PC-3 (cell line): ENCODE results near the gene HECTD2. TPM values are rescaled to one million over a fixed set of nuclear protein-coding genes. Genes with fewer than 3 reads are reported as not detected.

Experiments used
- ATAC-seq: fragments of 200-7000 bp; cut with Tn5 transposase; 2 replicates; pipeline ENCODE4 v1.9.1; 2020; ENCODE audit warnings: mild to moderate bottlenecking, moderate library complexity
- BruUV-seq: library from RNA; stranded (reverse); fragments of 400-500 nt; replicated peaks from 2 replicates; lab custom pipeline; 2021; lab: Mats Ljungman, UMichigan
- CTCF ChIA-PET: fragments of 300-600 bp; sonication (Branson Sonifier 250); formaldehyde crosslinking; loops from one replicate; lab custom pipeline; 2022; ENCODE audit warnings: antibody characterized with exemption; lab: Charles Lee
- POLR2A ChIA-PET: fragments of 300-600 bp; sonication (Branson Sonifier 250); formaldehyde crosslinking; loops from one replicate; lab custom pipeline; 2022; ENCODE audit warnings: antibody characterized with exemption; ENCODE audit not compliant: unreplicated experiment; lab: Charles Lee
- DNase-seq: peaks from one replicate; pipeline ENCODE4 v3.0.0-alpha.2; 2015
- H2AFZ ChIP-seq: fragments of 300-600 bp; sonication (generic); 2 replicates; pipeline ENCODE4 v1.6.0; 2016; ENCODE audit warnings: antibody characterized with exemption, low read length
- H3F3A ChIP-seq: fragments of 300-600 bp; sonication (generic); one replicate; pipeline ENCODE4 v1.6.0; 2017; ENCODE audit warnings: antibody characterized with exemption, low read length, control low read depth, mild to moderate bottlenecking; ENCODE audit not compliant: unreplicated experiment
- H3K27ac ChIP-seq: fragments of 300-600 bp; sonication (generic); 2 replicates; pipeline ENCODE4 v1.5.1; 2016; ENCODE audit warnings: mild to moderate bottlenecking, low read length
- H3K27me3 ChIP-seq: fragments of 300-600 bp; sonication (generic); 2 replicates; pipeline ENCODE4 v1.6.1; 2016; ENCODE audit warnings: low read length, mixed read lengths
- H3K36me3 ChIP-seq: fragments of 300-600 bp; sonication (generic); 2 replicates; pipeline ENCODE4 v1.6.1; 2016; ENCODE audit warnings: low read depth, mixed run types, low read length, mixed read lengths
- H3K4me1 ChIP-seq: fragments of 300-600 bp; sonication (generic); 2 replicates; pipeline ENCODE4 v1.5.1; 2016; ENCODE audit warnings: low read length; ENCODE audit not compliant: insufficient read depth
- H3K4me2 ChIP-seq: fragments of 300-600 bp; sonication (generic); 2 replicates; pipeline ENCODE4 v1.6.0; 2016; ENCODE audit warnings: low read length
- H3K4me3 ChIP-seq: fragments of 300-600 bp; sonication (generic); 2 replicates; pipeline ENCODE4 v1.5.1; 2016; ENCODE audit warnings: mild to moderate bottlenecking, low read length, mixed read lengths
- H3K79me2 ChIP-seq: fragments of 300-600 bp; sonication (generic); 2 replicates; pipeline ENCODE4 v1.6.1; 2017; ENCODE audit warnings: low read length, mixed read lengths
- H3K9ac ChIP-seq: fragments of 300-600 bp; sonication (generic); 2 replicates; pipeline ENCODE4 v1.6.0; 2016; ENCODE audit warnings: mild to moderate bottlenecking, low read length
- H3K9me2 ChIP-seq: fragments of 300-600 bp; sonication (generic); replicated peaks from 2 replicates; pipeline ENCODE4 v1.6.1; 2016; ENCODE audit warnings: mixed run types, low read length, mixed read lengths
- H3K9me3 ChIP-seq: fragments of 300-600 bp; sonication (generic); 2 replicates; pipeline ENCODE4 v1.6.1; 2016; ENCODE audit warnings: low read length, mixed read lengths
- H4K20me1 ChIP-seq: fragments of 300-600 bp; sonication (generic); 2 replicates; pipeline ENCODE4 v1.6.1; 2016; ENCODE audit warnings: low read length, mixed read lengths
- EZH2 ChIP-seq: fragments of 300-600 bp; sonication (generic); IDR thresholded peaks from one replicate; pipeline ENCODE4 v1.6.1; 2017; ENCODE audit warnings: antibody characterized with exemption, mild to moderate bottlenecking, low read length; ENCODE audit not compliant: unreplicated experiment
- EZH2phosphoT487 ChIP-seq: fragments of 300-600 bp; sonication (generic); IDR thresholded peaks from 2 replicates; pipeline ENCODE4 v1.6.1; 2018; ENCODE audit warnings: mild to moderate bottlenecking, antibody characterized with exemption, low read length, borderline replicate concordance
- intact Hi-C: fragments of 100-400 bp; cut with micrococcal nuclease; formaldehyde crosslinking; loops from 2 replicates; pipeline ENCODE4 v1.9.0; 2023
- total RNA-seq: library from RNA; depleted of rRNA; stranded (reverse); fragments of >200 nt; gene quantifications from 2 replicates; pipeline ENCODE4 v1.2.3, GENCODE V29; 2014
- TF ChIP-seq, protein P1 (sequence below): fragments of 300-600 bp; sonication (generic); conservative IDR thresholded peaks from 2 replicates; pipeline ENCODE4 v1.5.1; 2017; ENCODE audit warnings: antibody characterized with exemption, low read depth, mild to moderate bottlenecking, low read length

The HECTD2 gene
- total RNA-seq, 1 experiment from 2014 or later = 2.9 TPM

DNA sequence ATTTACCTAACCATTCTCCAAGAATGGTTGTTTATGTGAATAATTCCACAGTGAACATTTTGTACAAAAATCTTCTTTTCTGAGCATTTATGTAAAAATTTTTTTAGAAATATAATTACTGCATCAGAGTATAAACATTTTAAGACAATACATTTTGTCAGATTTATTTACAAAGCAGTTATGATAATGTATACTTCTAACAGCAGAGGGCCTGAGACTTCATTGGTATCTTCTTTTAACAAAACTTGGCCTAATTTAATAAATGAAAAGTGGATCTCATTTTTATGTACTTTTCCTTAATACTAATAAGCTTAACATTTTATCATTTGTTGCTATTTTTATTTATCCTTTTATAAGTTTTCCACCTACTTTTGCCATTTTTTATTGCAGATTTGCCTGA is 69.4 kb downstream of the HECTD2 start:
- BruUV-seq = no TSS peak
- ChIA-PET POLR2A (no interaction called here), CTCF (no interaction called here)
- Histone ChIP-seq H3K4me3 (no peak overlapping the region), H3K9me3 (no peaks in the 10 kb centered on the region), H3K9me2 (no peaks in the 10 kb centered on the region), H3K4me1 (no peaks in the 10 kb centered on the region), H4K20me1 (no peaks in the 10 kb centered on the region), H3K27ac (no peak overlapping the region), H3K36me3 (no peaks in the 10 kb centered on the region), H3K4me2 (no peak overlapping the region), H3K27me3 (no peaks in the 10 kb centered on the region), H3F3A (no peaks in the 10 kb centered on the region), H3K79me2 (no peaks in the 10 kb centered on the region), H2AFZ (no peak overlapping the region), H3K9ac (no peak overlapping the region)
- ATAC-seq (no peak), DNase-seq (no peak)
- intact Hi-C loops = no loop called here
- TF ChIP-seq, protein P1, sequence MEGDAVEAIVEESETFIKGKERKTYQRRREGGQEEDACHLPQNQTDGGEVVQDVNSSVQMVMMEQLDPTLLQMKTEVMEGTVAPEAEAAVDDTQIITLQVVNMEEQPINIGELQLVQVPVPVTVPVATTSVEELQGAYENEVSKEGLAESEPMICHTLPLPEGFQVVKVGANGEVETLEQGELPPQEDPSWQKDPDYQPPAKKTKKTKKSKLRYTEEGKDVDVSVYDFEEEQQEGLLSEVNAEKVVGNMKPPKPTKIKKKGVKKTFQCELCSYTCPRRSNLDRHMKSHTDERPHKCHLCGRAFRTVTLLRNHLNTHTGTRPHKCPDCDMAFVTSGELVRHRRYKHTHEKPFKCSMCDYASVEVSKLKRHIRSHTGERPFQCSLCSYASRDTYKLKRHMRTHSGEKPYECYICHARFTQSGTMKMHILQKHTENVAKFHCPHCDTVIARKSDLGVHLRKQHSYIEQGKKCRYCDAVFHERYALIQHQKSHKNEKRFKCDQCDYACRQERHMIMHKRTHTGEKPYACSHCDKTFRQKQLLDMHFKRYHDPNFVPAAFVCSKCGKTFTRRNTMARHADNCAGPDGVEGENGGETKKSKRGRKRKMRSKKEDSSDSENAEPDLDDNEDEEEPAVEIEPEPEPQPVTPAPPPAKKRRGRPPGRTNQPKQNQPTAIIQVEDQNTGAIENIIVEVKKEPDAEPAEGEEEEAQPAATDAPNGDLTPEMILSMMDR = no peak; the same call in 1 of the 2 replicates
- TF ChIP-seq EZH2 = no peak
- no peak for TF ChIP-seq EZH2phosphoT487

DNA sequence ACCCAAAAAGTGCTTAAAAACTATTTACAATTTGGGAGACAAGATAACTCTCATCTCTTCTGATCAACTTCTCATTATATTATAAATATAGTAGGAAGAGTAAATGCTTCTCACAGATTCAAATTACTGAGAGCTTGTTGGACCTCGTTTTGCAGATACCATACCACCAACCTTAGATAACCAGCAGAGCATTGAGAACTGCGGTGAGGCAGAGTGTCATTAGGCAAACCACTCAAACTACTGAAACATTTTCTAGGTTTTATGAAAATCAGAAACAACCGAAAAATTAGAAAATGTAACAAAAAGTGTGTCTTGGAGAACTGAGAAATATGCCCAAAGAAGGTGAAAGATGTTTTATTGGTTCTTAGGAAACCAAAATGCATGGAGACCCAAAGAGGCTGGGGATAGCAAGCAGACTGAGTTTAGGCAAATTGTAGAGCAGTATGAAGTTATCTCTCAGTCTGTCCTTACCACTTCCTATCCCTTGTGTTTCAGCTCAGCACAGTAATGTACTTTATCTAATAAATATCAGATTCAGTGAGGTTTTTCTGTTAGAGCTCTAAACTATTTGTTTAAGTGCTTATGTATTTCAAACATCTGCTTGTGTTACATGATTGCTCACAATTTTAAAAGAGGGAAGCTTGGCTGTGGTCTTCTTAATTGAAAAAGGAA is 77.9 kb downstream of the HECTD2 start:
- no peaks in the 10 kb centered on the region for H3K4me1 ChIP-seq
- no peaks in the 10 kb centered on the region for H3K36me3 ChIP-seq
- TF ChIP-seq, protein P1 = no peak
- TF ChIP-seq EZH2phosphoT487 (no peak), EZH2 (no peak)
- H3K27ac ChIP-seq = no peak overlapping the region
- no peak overlapping the region for H3K4me2 ChIP-seq
- H2AFZ ChIP-seq = no peak overlapping the region
- no peaks in the 10 kb centered on the region for H3K79me2 ChIP-seq
- ATAC-seq (no peak), DNase-seq (no peak)
- no peaks in the 10 kb centered on the region for H4K20me1 ChIP-seq
- no peaks in the 10 kb centered on the region for H3K9me3 ChIP-seq
- POLR2A ChIA-PET = no interaction called here
- H3K9ac ChIP-seq = no peak overlapping the region
- no peaks in the 10 kb centered on the region for H3F3A ChIP-seq
- CTCF ChIA-PET = no interaction called here
- intact Hi-C loops = no loop called here
- H3K27me3 ChIP-seq = no peaks in the 10 kb centered on the region
- H3K4me3 ChIP-seq = no peak overlapping the region
- no peaks in the 10 kb centered on the region for H3K9me2 ChIP-seq
- BruUV-seq = no TSS peak

DNA sequence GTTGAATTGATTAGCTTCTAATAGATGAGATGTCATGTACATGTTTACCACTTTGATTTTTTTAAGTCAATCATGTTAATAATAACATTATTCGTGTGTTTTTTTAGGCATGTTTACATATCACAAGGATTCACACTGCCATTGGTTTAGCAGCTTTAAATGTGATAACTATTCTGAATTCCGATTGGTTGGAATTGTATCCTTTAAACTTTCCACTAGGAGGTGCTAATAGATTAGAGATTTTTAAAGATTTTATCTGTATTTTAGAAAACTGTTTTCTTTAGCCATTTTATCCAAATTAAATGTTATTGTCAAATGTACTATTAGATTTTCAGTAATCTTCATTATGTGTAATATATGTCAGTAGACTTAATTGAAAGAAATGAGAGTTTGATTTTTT is 83.2 kb downstream of the HECTD2 start:
- Histone ChIP-seq H3K36me3 (no peaks in the 10 kb centered on the region), H3K27ac (no peak overlapping the region), H3K9me2 (no peaks in the 10 kb centered on the region), H3K79me2 (no peaks in the 10 kb centered on the region), H3K4me1 (no peaks in the 10 kb centered on the region), H3K4me2 (no peak overlapping the region), H3K9ac (no peak overlapping the region), H3F3A (no peaks in the 10 kb centered on the region), H4K20me1 (no peaks in the 10 kb centered on the region), H3K9me3 (no peaks in the 10 kb centered on the region), H3K4me3 (no peak overlapping the region), H3K27me3 (no peaks in the 10 kb centered on the region), H2AFZ (no peak overlapping the region)
- DNase-seq (peak; percentile 65), ATAC-seq (0 out of 2 replicates have a peak, but pooled peaks have one; percentile 33)
- intact Hi-C loops = loop anchor here (1.0 to 5.0 kb wide), 4 partner anchors 59 to 254 kb away; no protein-coding TSS in a partner anchor
- POLR2A ChIA-PET = no interaction called here
- TF ChIP-seq EZH2 = no peak
- TF ChIP-seq, protein P1 = peak; percentile 63
- no peak for TF ChIP-seq EZH2phosphoT487
- CTCF ChIA-PET = interaction anchor here (0.7 kb wide), 2 partner anchors 142 to 195 kb away, joined by 4 to 6 read pairs; no protein-coding TSS in a partner anchor
- no TSS peak for BruUV-seq
